A673 (cell line): ENCODE data around the gene CFAP58. TPM values are rescaled to one million over a fixed set of nuclear protein-coding genes. Genes with fewer than 3 reads are reported as not detected.

ENCODE experiments used
- BruUV-seq: library from RNA; stranded (reverse); fragments of 400-500 nt; replicated peaks from 2 replicates; lab custom pipeline; 2021; lab: Mats Ljungman, UMichigan
- CTCF ChIA-PET: fragments of 300-600 bp; sonication (Branson Sonifier 250); formaldehyde crosslinking; loops from one replicate; lab custom pipeline; 2022; ENCODE audit warnings: antibody characterized with exemption; lab: Charles Lee
- POLR2A ChIA-PET: fragments of 300-600 bp; sonication (Branson Sonifier 250); formaldehyde crosslinking; loops from one replicate; lab custom pipeline; 2022; ENCODE audit warnings: antibody characterized with exemption; ENCODE audit not compliant: low non-redundant PET; lab: Charles Lee
- DNase-seq: peaks from one replicate; pipeline ENCODE4 v3.0.0-alpha.2; 2015; ENCODE audit warnings: low spot score
- H3K27ac ChIP-seq: fragments of 200-600 bp; sonication (generic); 2 replicates; pipeline ENCODE4 v1.5.1; 2016; ENCODE audit warnings: mixed run types, low read depth, mild to moderate bottlenecking, mixed read lengths, antibody characterized with exemption, low read length; ENCODE audit not compliant: poor library complexity, severe bottlenecking
- H3K27me3 ChIP-seq: fragments of 200-600 bp; sonication (generic); replicated peaks from 2 replicates; pipeline ENCODE4 v1.6.1; 2017; ENCODE audit warnings: mixed run types, low read depth, mild to moderate bottlenecking, mixed read lengths, antibody characterized with exemption, low read length; ENCODE audit not compliant: insufficient read depth, poor library complexity
- H3K36me3 ChIP-seq: fragments of 200-600 bp; sonication (generic); 2 replicates; pipeline ENCODE4 v1.6.1; 2016; ENCODE audit warnings: mixed run types, mild to moderate bottlenecking, mixed read lengths, antibody characterized with exemption, low read length; ENCODE audit not compliant: insufficient read depth, poor library complexity, severe bottlenecking
- H3K4me1 ChIP-seq: fragments of 200-600 bp; sonication (generic); 2 replicates; pipeline ENCODE4 v1.6.1; 2017; ENCODE audit warnings: mixed run types, mild to moderate bottlenecking, mixed read lengths, antibody characterized with exemption, low read length; ENCODE audit not compliant: insufficient read depth, poor library complexity, severe bottlenecking
- H3K4me3 ChIP-seq: fragments of 200-600 bp; sonication (generic); 2 replicates; pipeline ENCODE4 v1.5.1; 2016; ENCODE audit warnings: low read depth, mixed run types, mild to moderate bottlenecking, mixed read lengths, low read length; ENCODE audit not compliant: poor library complexity, severe bottlenecking
- H3K9me3 ChIP-seq: fragments of 200-600 bp; sonication (generic); 2 replicates; pipeline ENCODE4 v1.6.1; 2016; ENCODE audit warnings: mixed run types, low read depth, mild to moderate bottlenecking, mixed read lengths, antibody characterized with exemption, low read length; ENCODE audit not compliant: poor library complexity, severe bottlenecking
- EZH2 ChIP-seq: fragments of 200-600 bp; sonication (generic); IDR thresholded peaks from 2 replicates; pipeline ENCODE4 v1.6.1; 2017; ENCODE audit warnings: borderline replicate concordance, low read depth, mild to moderate bottlenecking, mixed read lengths, antibody characterized with exemption, low read length; ENCODE audit not compliant: poor library complexity, severe bottlenecking
- intact Hi-C: fragments of 100-400 bp; cut with micrococcal nuclease; formaldehyde crosslinking; loops from one replicate; pipeline ENCODE4 v1.10.0; 2022; ENCODE audit not compliant: unreplicated experiment
- total RNA-seq: library from RNA; stranded (reverse); gene quantifications from 2 replicates; pipeline ENCODE4 v1.2.3, GENCODE V29; 2021
- TF ChIP-seq, protein P1 (sequence below): fragments of 300-800, 200-600 bp; sonication (generic); conservative IDR thresholded peaks from 2 replicates; pipeline ENCODE4 v1.5.1; 2017; ENCODE audit warnings: low read depth, mild to moderate bottlenecking, antibody characterized with exemption, low read length, moderate library complexity, mixed read lengths

CFAP58 gene
- total RNA-seq, 1 experiment from 2014 or later: 0.17 TPM

- no peaks in the 10 kb centered on the region for H3K9me3 ChIP-seq
- no peak for TF ChIP-seq EZH2
- TF ChIP-seq, protein P1, sequence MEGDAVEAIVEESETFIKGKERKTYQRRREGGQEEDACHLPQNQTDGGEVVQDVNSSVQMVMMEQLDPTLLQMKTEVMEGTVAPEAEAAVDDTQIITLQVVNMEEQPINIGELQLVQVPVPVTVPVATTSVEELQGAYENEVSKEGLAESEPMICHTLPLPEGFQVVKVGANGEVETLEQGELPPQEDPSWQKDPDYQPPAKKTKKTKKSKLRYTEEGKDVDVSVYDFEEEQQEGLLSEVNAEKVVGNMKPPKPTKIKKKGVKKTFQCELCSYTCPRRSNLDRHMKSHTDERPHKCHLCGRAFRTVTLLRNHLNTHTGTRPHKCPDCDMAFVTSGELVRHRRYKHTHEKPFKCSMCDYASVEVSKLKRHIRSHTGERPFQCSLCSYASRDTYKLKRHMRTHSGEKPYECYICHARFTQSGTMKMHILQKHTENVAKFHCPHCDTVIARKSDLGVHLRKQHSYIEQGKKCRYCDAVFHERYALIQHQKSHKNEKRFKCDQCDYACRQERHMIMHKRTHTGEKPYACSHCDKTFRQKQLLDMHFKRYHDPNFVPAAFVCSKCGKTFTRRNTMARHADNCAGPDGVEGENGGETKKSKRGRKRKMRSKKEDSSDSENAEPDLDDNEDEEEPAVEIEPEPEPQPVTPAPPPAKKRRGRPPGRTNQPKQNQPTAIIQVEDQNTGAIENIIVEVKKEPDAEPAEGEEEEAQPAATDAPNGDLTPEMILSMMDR: no peak
- no peaks in the 10 kb centered on the region for H3K36me3 ChIP-seq
- H3K27me3 ChIP-seq: peaks cover 62% of the 10 kb centered on the region
- H3K4me1 ChIP-seq: no peaks in the 10 kb centered on the region
- no peak overlapping the region for H3K27ac ChIP-seq
- DNase-seq: no peak
- POLR2A ChIA-PET: no interaction called here
- H3K4me3 ChIP-seq: no peak overlapping the region
- CTCF ChIA-PET: no interaction called here
- intact Hi-C loops: no loop called here
- BruUV-seq: no TSS peak
These were observed 18.1 kb downstream of the CFAP58 start for GRCh38 chr10:104371753-104372152.

DNA sequence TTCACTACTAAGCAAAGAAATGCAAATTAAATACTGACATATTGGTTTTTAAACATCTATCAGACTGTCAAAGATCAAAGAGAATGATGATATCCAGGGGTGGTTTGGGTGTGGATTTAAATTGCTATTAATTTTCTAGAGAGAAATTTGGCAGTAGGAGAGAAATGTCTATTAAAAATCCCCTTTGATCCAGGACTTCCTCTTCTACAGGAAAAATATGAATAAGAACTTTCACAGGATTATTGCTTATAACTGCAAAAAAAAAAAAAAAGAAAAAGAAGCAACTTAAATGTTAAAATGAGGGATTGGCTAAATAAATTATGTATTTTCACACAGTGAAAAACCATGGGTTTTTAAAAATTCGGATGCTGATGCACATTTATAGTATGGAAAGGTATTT lies 21.0 kb downstream of the CFAP58 start:
- ChIA-PET CTCF (no interaction called here), POLR2A (no interaction called here)
- Histone ChIP-seq H3K27ac (no peak overlapping the region), H3K4me3 (no peak overlapping the region), H3K9me3 (no peaks in the 10 kb centered on the region), H3K36me3 (no peaks in the 10 kb centered on the region), H3K27me3 (peaks cover 67% of the 10 kb centered on the region), H3K4me1 (no peaks in the 10 kb centered on the region)
- intact Hi-C loops: no loop called here
- no TSS peak for BruUV-seq
- no peak for DNase-seq
- TF ChIP-seq, protein P1: no peak
- no peak for TF ChIP-seq EZH2

GRCh38 chr10:104376784-104377300 lies 23.2 kb downstream of the CFAP58 start:
- Histone ChIP-seq H3K4me1 (no peaks in the 10 kb centered on the region), H3K9me3 (no peaks in the 10 kb centered on the region), H3K27me3 (peaks cover 67% of the 10 kb centered on the region), H3K36me3 (no peaks in the 10 kb centered on the region), H3K4me3 (no peak overlapping the region), H3K27ac (no peak overlapping the region)
- TF ChIP-seq, protein P1: no peak
- no peak for TF ChIP-seq EZH2
- POLR2A ChIA-PET: no interaction called here
- intact Hi-C loops: no loop called here
- BruUV-seq: no TSS peak
- CTCF ChIA-PET: no interaction called here
- no peak for DNase-seq
